Activated naive CD4-positive, alpha-beta T cell (primary cell): ENCODE results near the gene GADD45B.
"Not testable (repeated sequence)": the region's sequence is repeated elsewhere in the genome, so short reads cannot be mapped to it uniquely, and the experiment has no call there.

Source experiments
- DNase-seq, 4 experiments: peaks; one replicate each; lab custom pipeline; 2025; lab: John Stamatoyannopoulos, UW

The GADD45B gene

DNA sequence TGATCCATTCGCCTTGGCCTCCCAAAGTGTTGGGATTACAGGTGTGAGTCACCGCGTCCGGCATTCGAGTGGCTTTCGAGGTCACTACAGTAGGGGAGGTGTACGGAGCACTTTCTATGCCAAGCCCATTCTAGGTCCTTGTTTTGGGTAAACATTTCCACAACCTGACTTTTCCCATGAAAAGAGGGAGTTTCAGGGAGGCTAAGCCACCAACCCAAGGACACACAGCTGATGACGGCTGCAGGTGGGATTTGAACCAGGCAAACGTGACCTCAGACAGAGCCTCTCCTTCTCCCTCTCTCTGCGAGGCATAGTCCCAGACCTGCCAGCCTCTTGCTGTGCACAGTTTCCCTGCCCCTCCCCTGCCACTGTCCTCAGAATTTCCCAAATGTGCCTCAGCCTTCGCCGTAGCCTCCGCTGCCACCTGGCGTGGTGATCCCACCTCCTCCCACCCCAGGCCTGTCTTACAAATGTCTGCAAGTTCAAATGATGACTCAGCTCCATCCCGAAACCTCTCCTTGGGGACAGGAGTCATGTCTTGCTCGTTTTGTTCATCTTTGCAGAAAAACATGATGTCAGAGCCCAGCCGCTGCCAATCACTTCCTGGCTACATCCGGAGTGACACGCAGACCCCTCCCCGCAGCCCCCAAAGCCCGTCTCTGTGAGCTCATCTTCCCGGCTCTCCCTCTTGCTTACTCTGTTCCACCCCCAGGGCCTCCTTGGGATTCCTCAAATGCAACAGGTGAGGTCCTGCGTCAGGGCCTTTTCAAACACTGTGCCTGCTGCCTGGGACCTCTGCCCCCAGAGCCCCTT is 6.6 kb upstream of the GADD45B start:
- DNase-seq = no peak

DNA sequence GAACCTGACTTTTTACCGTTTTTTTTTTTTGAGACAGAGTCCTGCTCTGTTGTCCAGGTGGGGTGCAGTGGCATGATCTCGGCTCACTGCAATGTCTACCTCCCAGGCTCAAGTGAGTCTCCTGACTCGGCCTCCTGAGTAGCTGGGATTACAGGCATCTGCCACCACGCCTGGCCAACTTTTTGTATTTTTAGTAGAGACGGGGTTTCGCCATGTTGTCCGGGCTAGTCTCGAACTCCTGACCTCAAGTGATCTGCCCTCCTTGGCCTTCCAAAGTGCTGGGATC is 6.1 kb upstream of the GADD45B start:
- DNase-seq = not testable (repeated sequence)

DNA sequence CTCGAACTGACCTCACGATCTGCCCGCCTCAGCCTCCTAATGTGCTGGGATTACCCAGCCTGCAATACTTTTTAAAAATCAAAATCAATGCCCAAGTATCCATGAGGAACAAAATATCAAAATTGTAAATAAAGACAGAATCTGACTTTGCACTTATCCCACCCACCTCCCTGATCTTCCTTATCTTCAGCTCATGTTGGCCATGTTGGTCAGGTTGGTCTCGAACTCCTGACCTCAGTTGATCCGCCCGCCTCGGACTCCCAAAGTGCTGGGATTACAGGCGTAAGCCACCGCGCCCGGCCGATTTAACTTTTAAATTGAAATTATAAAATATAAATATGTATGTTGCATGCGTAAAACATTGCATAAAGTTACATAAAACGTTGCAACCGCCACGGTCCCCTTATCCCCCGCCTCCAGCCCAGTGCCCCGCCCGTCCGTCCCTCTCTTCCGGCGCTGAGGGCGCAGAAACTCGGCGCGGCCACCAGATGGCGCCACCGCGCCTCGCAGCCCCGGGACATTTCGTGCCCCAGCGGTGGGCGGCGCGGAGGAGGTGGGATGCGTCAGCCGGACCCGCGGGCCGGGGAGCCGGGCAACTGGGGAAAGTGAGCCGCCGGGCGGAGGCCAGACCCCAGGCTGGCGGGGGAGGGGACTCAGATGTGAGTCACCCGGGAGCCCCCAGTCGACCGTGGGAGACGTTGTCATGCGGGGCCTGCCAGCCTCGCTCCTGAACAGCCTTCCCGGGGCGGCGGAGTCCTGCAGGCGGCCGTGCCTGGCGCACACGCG is 1.5 kb upstream of the GADD45B start:
- peak; percentile 72 to 80 (median 76) for DNase-seq

DNA sequence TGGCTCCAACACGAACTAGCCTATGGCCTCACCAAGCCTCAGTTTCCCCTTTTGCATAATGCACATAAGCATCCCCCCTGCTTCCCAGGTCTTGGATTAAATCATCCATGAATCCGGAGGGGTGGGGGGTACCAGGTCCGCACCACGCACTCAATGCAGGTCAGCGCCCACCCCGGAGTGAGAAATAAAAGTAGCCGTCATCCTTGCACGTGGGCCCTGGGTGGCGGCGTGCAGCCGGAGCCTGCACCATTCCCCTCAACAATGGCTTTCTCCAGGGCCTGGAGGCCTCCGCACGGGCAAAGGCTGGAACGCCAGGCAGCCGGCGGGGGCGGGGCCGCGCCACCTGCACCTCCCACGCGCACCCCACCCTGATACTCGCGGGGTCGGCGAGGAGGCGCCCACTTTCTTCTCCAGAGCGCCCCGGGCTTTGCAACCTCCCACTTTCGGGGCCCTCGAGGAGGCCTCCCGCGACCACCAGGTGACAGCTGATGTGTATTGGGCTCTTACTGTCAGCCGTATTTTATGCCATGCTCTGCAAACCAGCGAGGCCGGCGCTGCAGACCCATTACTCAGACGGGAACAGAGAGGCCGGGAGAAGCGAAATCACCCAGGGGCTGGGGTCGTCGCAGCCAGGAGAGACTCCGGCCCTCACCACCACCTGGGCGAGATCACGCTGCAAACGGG is 767 bp upstream of the GADD45B start:
- peak in 3 of 4 experiments; percentile 38 to 56 (median 55) for DNase-seq

DNA sequence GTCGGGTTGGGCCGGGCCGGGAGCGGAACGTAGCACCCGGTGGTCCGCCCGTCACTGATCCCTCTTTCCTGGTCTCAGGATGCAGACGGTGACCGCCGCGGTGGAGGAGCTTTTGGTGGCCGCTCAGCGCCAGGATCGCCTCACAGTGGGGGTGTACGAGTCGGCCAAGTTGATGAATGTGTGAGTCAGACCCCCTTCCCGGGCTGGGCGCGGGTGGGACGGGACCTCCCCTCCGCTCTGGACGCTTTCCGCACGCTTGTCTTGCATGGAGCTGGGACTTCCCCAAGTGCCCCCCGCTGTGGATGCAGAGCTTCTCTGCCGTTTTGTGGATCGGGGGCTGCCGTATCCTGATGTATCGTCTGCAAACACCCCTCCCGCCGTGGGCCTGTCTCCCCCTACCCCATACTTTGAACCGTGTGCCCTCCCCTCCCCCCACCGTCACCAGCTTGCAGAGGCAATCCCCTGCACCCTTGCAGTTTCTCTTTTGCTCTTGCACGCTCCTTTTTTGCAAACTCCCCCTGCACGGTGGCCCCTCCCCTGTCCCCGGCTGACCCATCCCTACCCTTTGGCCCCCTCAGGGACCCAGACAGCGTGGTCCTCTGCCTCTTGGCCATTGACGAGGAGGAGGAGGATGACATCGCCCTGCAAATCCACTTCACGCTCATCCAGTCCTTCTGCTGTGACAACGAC is 669 bp downstream of the GADD45B start:
- peak; percentile 40 to 58 (median 48) for DNase-seq

DNA sequence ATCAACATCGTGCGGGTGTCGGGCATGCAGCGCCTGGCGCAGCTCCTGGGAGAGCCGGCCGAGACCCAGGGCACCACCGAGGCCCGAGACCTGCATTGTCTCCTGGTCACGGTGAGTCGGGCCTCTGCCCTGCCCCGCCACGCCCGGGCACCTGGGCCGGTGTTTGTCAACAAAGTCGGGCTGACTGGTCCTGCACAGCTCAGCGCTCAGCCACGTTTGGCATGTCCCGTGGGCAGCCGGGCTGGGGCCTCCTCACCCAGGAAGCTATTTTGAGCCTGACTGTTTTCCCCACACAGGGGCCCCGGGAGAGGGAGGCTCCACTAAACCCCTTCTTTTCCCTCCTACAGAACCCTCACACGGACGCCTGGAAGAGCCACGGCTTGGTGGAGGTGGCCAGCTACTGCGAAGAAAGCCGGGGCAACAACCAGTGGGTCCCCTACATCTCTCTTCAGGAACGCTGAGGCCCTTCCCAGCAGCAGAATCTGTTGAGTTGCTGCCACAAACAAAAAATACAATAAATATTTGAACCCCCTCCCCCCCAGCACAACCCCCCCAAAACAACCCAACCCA is 1.3 kb downstream of the GADD45B start:
- DNase-seq = peak in 2 of 4 experiments; percentile 44 to 48

GRCh38 chr19:2477732-2478191 is 1.8 kb downstream of the GADD45B start:
- no peak for DNase-seq

GRCh38 chr19:2478278-2478755 is 2.4 kb downstream of the GADD45B start:
- DNase-seq = peak in 2 of 4 experiments; percentile 29 to 54

DNA sequence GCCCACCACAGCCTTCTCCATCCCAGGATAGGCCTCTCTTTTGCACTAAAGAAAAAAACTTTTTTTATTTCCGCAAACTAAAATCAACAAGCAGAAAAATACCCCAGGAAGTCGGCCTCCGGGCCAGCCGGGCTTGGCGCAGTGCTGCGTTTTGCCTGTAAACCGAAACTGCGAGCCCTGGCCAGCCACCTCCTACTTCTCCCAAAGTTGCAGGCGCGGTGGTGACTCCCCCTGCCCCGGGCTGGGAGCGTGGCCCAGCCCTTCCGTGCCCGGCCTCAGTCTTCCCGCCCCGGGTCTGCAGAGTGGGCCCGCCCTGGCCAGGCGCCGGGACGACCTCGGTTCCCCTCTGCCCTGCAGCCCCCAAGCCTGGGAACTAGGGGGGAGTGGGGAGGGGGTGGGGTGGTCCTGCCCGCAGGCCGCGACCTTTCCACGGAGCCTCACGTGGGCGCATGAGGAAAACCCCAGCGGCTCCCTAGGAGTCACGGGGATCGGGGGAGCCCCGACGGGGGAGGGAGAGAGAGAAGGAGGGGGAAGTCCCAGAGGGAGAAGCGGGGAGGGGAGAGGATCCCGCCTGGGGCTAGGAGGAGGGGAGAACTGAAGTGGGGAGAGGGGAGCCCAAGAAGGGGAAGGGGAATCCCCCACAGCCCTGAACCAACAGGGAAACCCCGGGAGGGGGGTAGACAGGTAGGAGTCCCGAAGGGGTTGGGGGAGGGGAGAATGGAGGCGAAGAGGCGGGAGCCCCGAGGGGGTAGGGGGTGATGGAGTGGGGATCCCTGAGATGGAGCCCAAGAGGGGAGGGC is 3.0 kb downstream of the GADD45B start:
- DNase-seq = peak; percentile 25 to 61 (median 36)

GRCh38 chr19:2479556-2480194 is 3.7 kb downstream of the GADD45B start:
- DNase-seq = peak in 1 of 4 experiments; percentile 30

DNA sequence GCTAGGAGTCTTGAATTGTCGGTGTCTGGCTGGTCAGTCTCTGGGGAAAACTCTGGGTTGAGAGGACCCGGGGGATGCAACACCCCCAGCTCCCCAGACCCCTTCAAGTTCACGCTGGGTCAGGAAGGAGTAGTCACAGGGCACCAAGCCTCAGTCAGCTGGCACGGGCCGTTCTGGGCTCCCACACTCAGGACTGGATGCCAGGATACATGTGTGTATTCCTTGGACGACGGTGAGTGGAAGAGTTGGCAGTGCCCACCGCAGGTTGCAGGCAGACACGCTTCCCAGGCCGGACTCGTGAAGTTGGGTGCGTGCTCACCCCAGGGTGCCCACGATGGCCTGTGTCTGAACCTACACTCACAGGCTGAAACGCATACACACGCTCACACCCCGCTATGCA is 5.5 kb downstream of the GADD45B start:
- no peak for DNase-seq

GRCh38 chr19:2482354-2483038 is 6.6 kb downstream of the GADD45B start:
- DNase-seq = no peak

GRCh38 chr19:2483084-2483483 is 7.2 kb downstream of the GADD45B start:
- DNase-seq = no peak

GRCh38 chr19:2483484-2484151 is 7.7 kb downstream of the GADD45B start:
- DNase-seq = no peak

- DNase-seq = no peak
Measured at GRCh38 chr19:2484178-2484937, 8.4 kb downstream of the GADD45B start.

- DNase-seq = no peak
Measured at GRCh38 chr19:2485428-2485827, 9.5 kb downstream of the GADD45B start.

GRCh38 chr19:2487090-2487489 is 11.2 kb downstream of the GADD45B start:
- no peak for DNase-seq

- no peak for DNase-seq
Measured at GRCh38 chr19:2487842-2488241, 11.9 kb downstream of the GADD45B start.
